SK-N-SH (cell line): ENCODE results near the gene PFAS.

Experiments used
- CHD2 ChIP-seq: fragments of 150-350 bp; IDR thresholded peaks from 2 replicates; pipeline ENCODE4 v1.6.1; 2018; ENCODE audit warnings: low read length; ENCODE audit not compliant: partially characterized antibody
- EP300 ChIP-seq, 2 experiments: IDR thresholded peaks; 2 replicates each; pipeline versions ENCODE4 v1.4.0 to v1.6.1; 2012; ENCODE audit warnings: borderline replicate concordance in 1 of 2, low read depth in 1 of 2, low read length in 1 of 2
- EZH2phosphoT487 ChIP-seq: fragments of 200-600 bp; sonication (generic); IDR thresholded peaks from 2 replicates; pipeline ENCODE4 v1.6.1; 2017; ENCODE audit warnings: low read depth, mixed run types, mild to moderate bottlenecking, antibody characterized with exemption, moderate library complexity, borderline replicate concordance
- FOXJ3 ChIP-seq: sonication (generic); formaldehyde crosslinking; IDR thresholded peaks from 2 replicates; pipeline ENCODE4 v1.5.1; 2020; ENCODE audit warnings: mild to moderate bottlenecking, missing genetic modification reagents
- GATA2 ChIP-seq: sonication (generic); formaldehyde crosslinking; IDR thresholded peaks from 2 replicates; pipeline ENCODE4 v1.5.0; 2020; ENCODE audit warnings: mild to moderate bottlenecking, missing genetic modification reagents
- RAD21 ChIP-seq: IDR thresholded peaks from 2 replicates; pipeline ENCODE4 v1.6.1; 2012; ENCODE audit warnings: mild to moderate bottlenecking, low read length
- RXRA ChIP-seq: IDR thresholded peaks from 2 replicates; pipeline ENCODE4 v1.4.0; 2012; ENCODE audit warnings: low read depth, mild to moderate bottlenecking, borderline replicate concordance
- SIN3A ChIP-seq: IDR thresholded peaks from 2 replicates; pipeline ENCODE4 v1.6.1; 2012; ENCODE audit warnings: low read depth, mild to moderate bottlenecking, low read length, moderate library complexity, borderline replicate concordance
- SMC3 ChIP-seq: IDR thresholded peaks from 2 replicates; pipeline ENCODE4 v1.6.1; 2012; ENCODE audit warnings: low read depth, low read length, improper control_type of control experiment
- TCF12 ChIP-seq: IDR thresholded peaks from 2 replicates; pipeline ENCODE4 v1.4.0; 2012
- YY1 ChIP-seq: IDR thresholded peaks from 2 replicates; pipeline ENCODE4 v1.4.0; 2012; ENCODE audit warnings: low read depth, mild to moderate bottlenecking
- TF ChIP-seq, protein P1 (sequence below): fragments of 200-600 bp; sonication (generic); IDR thresholded peaks from 2 replicates; pipeline ENCODE4 v1.6.1; 2017; ENCODE audit warnings: antibody characterized with exemption, mild to moderate bottlenecking, moderate library complexity
- TF ChIP-seq, protein P2 (sequence below): IDR thresholded peaks from 2 replicates; pipeline ENCODE4 v1.4.0; 2012; ENCODE audit warnings: low read depth

DNA sequence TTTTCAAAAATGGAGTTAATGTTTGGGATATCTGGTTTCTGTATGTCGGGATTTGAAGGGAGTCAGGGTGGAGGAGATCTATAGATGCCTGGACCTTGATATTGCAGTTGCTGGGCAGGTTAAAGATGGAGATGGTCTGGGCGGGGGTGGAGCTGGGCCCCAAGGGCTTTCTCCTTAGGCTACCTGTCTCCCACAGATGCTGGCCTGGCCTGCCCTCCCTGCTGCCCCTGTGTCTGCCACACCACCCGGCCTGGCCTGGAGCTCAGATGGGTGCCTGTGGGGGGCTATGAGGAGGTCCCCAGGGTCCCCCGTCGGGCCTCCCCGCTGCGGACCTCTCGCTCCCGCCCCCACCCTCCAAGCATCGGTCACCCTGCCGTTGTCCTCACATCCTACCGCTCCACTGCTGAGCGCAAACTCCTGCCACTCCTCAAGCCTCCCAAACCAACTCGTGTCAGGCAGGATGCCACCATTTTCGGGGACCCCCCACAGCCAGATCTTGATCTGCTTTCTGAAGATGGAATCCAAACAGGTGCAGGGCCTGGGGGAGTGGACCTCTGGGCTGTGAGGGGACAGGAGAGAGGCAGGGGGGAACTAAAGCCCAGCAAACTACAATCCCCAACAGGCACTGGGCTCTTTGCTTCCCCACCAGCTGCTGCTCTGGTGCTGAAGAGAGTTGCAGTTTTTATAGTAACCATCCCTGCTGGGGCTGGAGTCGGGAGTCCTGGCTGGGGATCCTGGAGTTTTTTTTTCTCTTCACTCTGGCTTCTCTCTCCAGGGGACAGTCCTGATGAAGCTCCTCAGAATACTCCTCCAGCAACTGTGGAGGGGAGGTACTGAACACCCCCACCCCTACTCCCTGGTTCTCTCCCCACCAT lies 63.9 kb downstream of the PFAS start:
- TF ChIP-seq, protein P1, sequence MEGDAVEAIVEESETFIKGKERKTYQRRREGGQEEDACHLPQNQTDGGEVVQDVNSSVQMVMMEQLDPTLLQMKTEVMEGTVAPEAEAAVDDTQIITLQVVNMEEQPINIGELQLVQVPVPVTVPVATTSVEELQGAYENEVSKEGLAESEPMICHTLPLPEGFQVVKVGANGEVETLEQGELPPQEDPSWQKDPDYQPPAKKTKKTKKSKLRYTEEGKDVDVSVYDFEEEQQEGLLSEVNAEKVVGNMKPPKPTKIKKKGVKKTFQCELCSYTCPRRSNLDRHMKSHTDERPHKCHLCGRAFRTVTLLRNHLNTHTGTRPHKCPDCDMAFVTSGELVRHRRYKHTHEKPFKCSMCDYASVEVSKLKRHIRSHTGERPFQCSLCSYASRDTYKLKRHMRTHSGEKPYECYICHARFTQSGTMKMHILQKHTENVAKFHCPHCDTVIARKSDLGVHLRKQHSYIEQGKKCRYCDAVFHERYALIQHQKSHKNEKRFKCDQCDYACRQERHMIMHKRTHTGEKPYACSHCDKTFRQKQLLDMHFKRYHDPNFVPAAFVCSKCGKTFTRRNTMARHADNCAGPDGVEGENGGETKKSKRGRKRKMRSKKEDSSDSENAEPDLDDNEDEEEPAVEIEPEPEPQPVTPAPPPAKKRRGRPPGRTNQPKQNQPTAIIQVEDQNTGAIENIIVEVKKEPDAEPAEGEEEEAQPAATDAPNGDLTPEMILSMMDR, result no peak
- TF ChIP-seq SMC3 (no peak), EZH2phosphoT487 (no peak), FOXJ3 (CRISPR knock-in tag) (no peak), RXRA (no peak), EP300 (IDR thresholded peaks at IDR 0.05; ENCODE audit: borderline replicate concordance in 1 of 2, low read depth in 1 of 2, low read length in 1 of 2) (no peak), RAD21 (no peak), SIN3A (no peak), CHD2 (no peak), YY1 (no peak), GATA2 (CRISPR knock-in tag) (no peak), TCF12 (no peak)
- TF ChIP-seq, protein P2, sequence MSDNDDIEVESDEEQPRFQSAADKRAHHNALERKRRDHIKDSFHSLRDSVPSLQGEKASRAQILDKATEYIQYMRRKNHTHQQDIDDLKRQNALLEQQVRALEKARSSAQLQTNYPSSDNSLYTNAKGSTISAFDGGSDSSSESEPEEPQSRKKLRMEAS, result no peak
